KMS-11 (cell line): Measurements from ENCODE around the gene GDPD1.

Experiments used
- H2AFZ ChIP-seq: fragments of 200-600 bp; sonication (generic); 2 replicates; pipeline ENCODE4 v1.6.1; 2016; ENCODE audit warnings: antibody characterized with exemption, mixed run types, low read depth
- H3K27ac ChIP-seq: fragments of 200-600 bp; sonication (generic); 2 replicates; pipeline ENCODE4 v1.6.1; 2016; ENCODE audit warnings: mild to moderate bottlenecking, mixed run types
- H3K27me3 ChIP-seq: fragments of 200-600 bp; sonication (generic); 2 replicates; pipeline ENCODE4 v1.6.1; 2017; ENCODE audit warnings: mild to moderate bottlenecking, low read depth, mixed run types, moderate library complexity; ENCODE audit not compliant: insufficient read depth
- H3K36me3 ChIP-seq: fragments of 200-600 bp; sonication (generic); 2 replicates; pipeline ENCODE4 v1.6.1; 2017; ENCODE audit warnings: mild to moderate bottlenecking, mixed run types; ENCODE audit not compliant: insufficient read depth
- H3K4me1 ChIP-seq: fragments of 200-600 bp; sonication (generic); 2 replicates; pipeline ENCODE4 v1.6.1; 2016; ENCODE audit warnings: mild to moderate bottlenecking, low read depth, mixed run types; ENCODE audit not compliant: poor library complexity, severe bottlenecking
- H3K4me2 ChIP-seq: fragments of 200-600 bp; sonication (generic); 2 replicates; pipeline ENCODE4 v1.7.0; 2016; ENCODE audit warnings: mild to moderate bottlenecking, mixed run types
- H3K4me3 ChIP-seq: fragments of 200-600 bp; sonication (generic); IDR thresholded peaks from 2 replicates; pipeline ENCODE4 v1.6.1; 2017; ENCODE audit warnings: low read depth, low read length, mixed read lengths; ENCODE audit not compliant: insufficient read depth
- H3K79me2 ChIP-seq: fragments of 200-600 bp; sonication (generic); 2 replicates; pipeline ENCODE4 v1.6.1; 2016; ENCODE audit warnings: low read depth, mixed run types; ENCODE audit not compliant: insufficient read depth
- H3K9ac ChIP-seq: fragments of 200-600 bp; sonication (generic); 2 replicates; pipeline ENCODE4 v1.6.1; 2016; ENCODE audit warnings: mild to moderate bottlenecking, mixed run types
- H4K20me1 ChIP-seq: fragments of 200-600 bp; sonication (generic); 2 replicates; pipeline ENCODE4 v1.6.1; 2016; ENCODE audit warnings: mild to moderate bottlenecking, mixed run types; ENCODE audit not compliant: insufficient read depth
- CTCF ChIP-seq: fragments of 200-600 bp; sonication (generic); conservative IDR thresholded peaks from 2 replicates; pipeline ENCODE4 v1.6.1; 2017; ENCODE audit warnings: low read depth, mild to moderate bottlenecking, antibody characterized with exemption, low read length, moderate library complexity, mixed read lengths

GDPD1 gene

GRCh38 chr17:59220328-59221158 lies at the start of gene GDPD1:
Gene GDPD1 (plus strand): TSS chr17:59220511. CDS start chr17:59220610, 99 bp downstream.
- peak within 1 kb of the TSS; percentile 82 for H2AFZ ChIP-seq
- peak within 1 kb of the TSS; percentile 77 for H3K9ac ChIP-seq
- H3K27me3 ChIP-seq = no peaks in the 10 kb centered on the region
- peak; percentile 67 for TF ChIP-seq CTCF
- H3K27ac ChIP-seq = peak within 1 kb of the TSS; percentile 81
- peaks cover 9% of the 10 kb centered on the region for H3K4me1 ChIP-seq
- H4K20me1 ChIP-seq = no peaks in the 10 kb centered on the region
- H3K4me3 ChIP-seq = peak within 1 kb of the TSS; percentile 77
- peak within 1 kb of the TSS; percentile 85 for H3K4me2 ChIP-seq
- no peaks in the 10 kb centered on the region for H3K36me3 ChIP-seq
- no peaks in the 10 kb centered on the region for H3K79me2 ChIP-seq

GRCh38 chr17:59172436-59173004 lies 47.8 kb upstream of the GDPD1 start:
- H3K9ac ChIP-seq = no peak overlapping the region
- no peak overlapping the region for H3K4me2 ChIP-seq
- H3K36me3 ChIP-seq = peaks cover 12% of the 10 kb centered on the region
- no peaks in the 10 kb centered on the region for H4K20me1 ChIP-seq
- H3K27me3 ChIP-seq = no peaks in the 10 kb centered on the region
- no peak overlapping the region for H3K4me3 ChIP-seq
- no peak for TF ChIP-seq CTCF
- H3K4me1 ChIP-seq = no peaks in the 10 kb centered on the region
- no peak overlapping the region for H2AFZ ChIP-seq
- H3K27ac ChIP-seq = no peak overlapping the region
- peaks cover 25% of the 10 kb centered on the region; the same call in 1 of the 2 replicates for H3K79me2 ChIP-seq

GRCh38 chr17:59174671-59175070 lies 45.6 kb upstream of the GDPD1 start:
- no peak for TF ChIP-seq CTCF
- H3K79me2 ChIP-seq = 0 out of 2 replicates have a peak, but pooled peaks cover 6% of the 10 kb centered on the region
- H3K4me3 ChIP-seq = no peak overlapping the region
- no peak overlapping the region for H3K27ac ChIP-seq
- no peaks in the 10 kb centered on the region for H3K4me1 ChIP-seq
- no peak overlapping the region for H3K4me2 ChIP-seq
- no peaks in the 10 kb centered on the region for H3K27me3 ChIP-seq
- peaks cover 9% of the 10 kb centered on the region; the same call in 1 of the 2 replicates for H3K36me3 ChIP-seq
- H2AFZ ChIP-seq = no peak overlapping the region
- H4K20me1 ChIP-seq = no peaks in the 10 kb centered on the region
- no peak overlapping the region for H3K9ac ChIP-seq

- Histone ChIP-seq H3K27me3 (no peaks in the 10 kb centered on the region), H3K27ac (no peak overlapping the region), H3K4me2 (no peak overlapping the region), H3K79me2 (0 out of 2 replicates have a peak, but pooled peaks cover 4% of the 10 kb centered on the region), H2AFZ (no peak overlapping the region), H4K20me1 (no peaks in the 10 kb centered on the region), H3K36me3 (peaks cover 5% of the 10 kb centered on the region; the same call in 1 of the 2 replicates), H3K9ac (no peak overlapping the region), H3K4me1 (no peaks in the 10 kb centered on the region), H3K4me3 (no peak overlapping the region)
- TF ChIP-seq CTCF = no peak
Observed at GRCh38 chr17:59175076-59175475, 45.2 kb upstream of the GDPD1 start.
